PC-9 (cell line): Measurements from ENCODE around the gene CUTA. TPM values are rescaled to one million over a fixed set of nuclear protein-coding genes. Genes with fewer than 3 reads are reported as not detected.

Experiments used
- BruUV-seq: library from RNA; stranded (reverse); fragments of 400-500 nt; replicated peaks from 2 replicates; lab custom pipeline; 2021; lab: Mats Ljungman, UMichigan
- CTCF ChIA-PET: fragments of 300-600 bp; sonication (Branson Sonifier 250); formaldehyde crosslinking; loops from one replicate; lab custom pipeline; 2022; ENCODE audit warnings: antibody characterized with exemption; lab: Charles Lee
- POLR2A ChIA-PET: fragments of 300-600 bp; sonication (Branson Sonifier 250); formaldehyde crosslinking; loops from one replicate; lab custom pipeline; 2022; ENCODE audit warnings: antibody characterized with exemption; ENCODE audit not compliant: unreplicated experiment; lab: Charles Lee
- DNase-seq, 2 experiments: peaks; one replicate each; pipeline versions ENCODE4 v3.0.0 to v3.0.0-alpha.2; 2015 to 2022; ENCODE audit warnings: mixed read lengths in 1 of 2
- H2AFZ ChIP-seq: fragments of 200-600 bp; sonication (generic); 2 replicates; pipeline ENCODE4 v1.8.1; 2017; ENCODE audit warnings: antibody characterized with exemption
- H3F3A ChIP-seq: fragments of 200-600 bp; sonication (generic); 2 replicates; pipeline ENCODE4 v1.8.1; 2017; ENCODE audit warnings: antibody characterized with exemption, mild to moderate bottlenecking, low read depth; ENCODE audit not compliant: insufficient read depth
- H3K27ac ChIP-seq: fragments of 200-600 bp; sonication (generic); 2 replicates; pipeline ENCODE4 v1.6.1; 2016; ENCODE audit warnings: mixed run types
- H3K27me3 ChIP-seq: fragments of 200-600 bp; sonication (generic); 2 replicates; pipeline ENCODE4 v1.6.1; 2016; ENCODE audit warnings: low read depth, mixed run types; ENCODE audit not compliant: insufficient read depth
- H3K36me3 ChIP-seq: fragments of 200-600 bp; sonication (generic); 2 replicates; pipeline ENCODE4 v1.6.1; 2016; ENCODE audit warnings: low read depth, mixed run types
- H3K4me1 ChIP-seq: fragments of 200-600 bp; sonication (generic); replicated peaks from 2 replicates; pipeline ENCODE4 v1.6.1; 2016; ENCODE audit warnings: mixed run types; ENCODE audit not compliant: insufficient read depth
- H3K4me2 ChIP-seq: fragments of 200-600 bp; sonication (generic); 2 replicates; pipeline ENCODE4 v1.6.1; 2017; ENCODE audit warnings: mixed run types
- H3K4me3 ChIP-seq: fragments of 200-600 bp; sonication (generic); 2 replicates; pipeline ENCODE4 v1.6.1; 2016; ENCODE audit warnings: mixed run types
- H3K79me2 ChIP-seq: fragments of 200-600 bp; sonication (generic); 2 replicates; pipeline ENCODE4 v1.6.1; 2017; ENCODE audit warnings: low read depth, mixed run types
- H3K9me2 ChIP-seq: fragments of 200-600 bp; sonication (generic); 2 replicates; pipeline ENCODE4 v1.8.1; 2017; ENCODE audit warnings: mild to moderate bottlenecking; ENCODE audit not compliant: insufficient read depth
- H3K9me3 ChIP-seq: fragments of 200-600 bp; sonication (generic); 2 replicates; pipeline ENCODE4 v1.8.1; 2016; ENCODE audit warnings: low read depth; ENCODE audit not compliant: insufficient read depth
- H4K20me1 ChIP-seq: fragments of 200-600 bp; sonication (generic); 2 replicates; pipeline ENCODE4 v1.8.1; 2017; ENCODE audit not compliant: insufficient read depth
- CTCF ChIP-seq: fragments of 200-600 bp; sonication (generic); conservative IDR thresholded peaks from 2 replicates; pipeline ENCODE4 v1.6.1; 2017; ENCODE audit warnings: mixed run types, antibody characterized with exemption, mild to moderate bottlenecking, moderate library complexity
- EZH2 ChIP-seq: fragments of 200-600 bp; sonication (generic); IDR thresholded peaks from 2 replicates; pipeline ENCODE4 v1.8.0; 2017; ENCODE audit warnings: antibody characterized with exemption, low read depth
- intact Hi-C: fragments of 100-400 bp; cut with micrococcal nuclease; formaldehyde crosslinking; loops from one replicate; pipeline ENCODE4 v1.10.0; 2022; ENCODE audit not compliant: unreplicated experiment
- total RNA-seq: library from RNA; stranded (reverse); gene quantifications from 2 replicates; pipeline ENCODE4 v1.2.3, GENCODE V29; 2021

Gene CUTA
- total RNA-seq, 1 experiment from 2014 or later: 213 TPM

- Histone ChIP-seq H3K9me2 (no peaks in the 10 kb centered on the region), H3K4me3 (no peak overlapping the region), H3K79me2 (peaks cover 12% of the 10 kb centered on the region), H4K20me1 (no peaks in the 10 kb centered on the region), H3K9me3 (no peaks in the 10 kb centered on the region), H2AFZ (no peak overlapping the region), H3F3A (no peaks in the 10 kb centered on the region), H3K4me2 (no peak overlapping the region), H3K4me1 (peaks cover 6% of the 10 kb centered on the region), H3K27me3 (no peaks in the 10 kb centered on the region), H3K27ac (no peak overlapping the region), H3K36me3 (no peaks in the 10 kb centered on the region)
- ChIA-PET POLR2A (interaction anchor here (0.5 to 0.6 kb wide), 2 partner anchors 101 to 311 kb away, joined by 3 read pairs; no protein-coding TSS in a partner anchor), CTCF (interaction anchor here (0.6 kb wide), 1 partner anchor 97 kb away, joined by 4 read pairs; no protein-coding TSS in a partner anchor)
- no TSS peak for BruUV-seq
- DNase-seq: no peak
- TF ChIP-seq EZH2 (no peak), CTCF (no peak)
- intact Hi-C loops: no loop called here
Measured at GRCh38 chr6:33459226-33459625, 41.3 kb upstream of the CUTA start.

- Histone ChIP-seq H3K79me2 (peaks cover 16% of the 10 kb centered on the region), H3K4me3 (no peak overlapping the region), H4K20me1 (no peaks in the 10 kb centered on the region), H3K9me2 (no peaks in the 10 kb centered on the region), H3K27ac (no peak overlapping the region), H3K4me1 (peaks cover 6% of the 10 kb centered on the region), H3K27me3 (no peaks in the 10 kb centered on the region), H3K9me3 (no peaks in the 10 kb centered on the region), H3K36me3 (no peaks in the 10 kb centered on the region), H2AFZ (no peak overlapping the region), H3K4me2 (no peak overlapping the region), H3F3A (no peaks in the 10 kb centered on the region)
- DNase-seq: no peak
- CTCF ChIA-PET: interaction anchor here (0.6 kb wide), 1 partner anchor 97 kb away, joined by 4 read pairs; no protein-coding TSS in a partner anchor
- no TSS peak for BruUV-seq
- TF ChIP-seq EZH2: no peak
- TF ChIP-seq CTCF: no peak
- POLR2A ChIA-PET: interaction anchor here (0.5 to 0.6 kb wide), 2 partner anchors 102 to 311 kb away, joined by 3 read pairs; no protein-coding TSS in a partner anchor
- intact Hi-C loops: no loop called here
Measured at GRCh38 chr6:33458676-33459075, 40.8 kb upstream of the CUTA start.

- H3K9me2 ChIP-seq: no peaks in the 10 kb centered on the region
- no peaks in the 10 kb centered on the region for H3K9me3 ChIP-seq
- ChIA-PET CTCF (no interaction called here), POLR2A (no interaction called here)
- peaks cover 6% of the 10 kb centered on the region for H3K4me1 ChIP-seq
- no TSS peak for BruUV-seq
- no peaks in the 10 kb centered on the region for H4K20me1 ChIP-seq
- no peaks in the 10 kb centered on the region for H3K36me3 ChIP-seq
- H3K4me3 ChIP-seq: no peak overlapping the region
- intact Hi-C loops: no loop called here
- H3F3A ChIP-seq: no peaks in the 10 kb centered on the region
- TF ChIP-seq EZH2 (no peak), CTCF (no peak)
- no peak overlapping the region for H3K27ac ChIP-seq
- H2AFZ ChIP-seq: no peak overlapping the region
- DNase-seq: no peak
- H3K79me2 ChIP-seq: peaks cover 19% of the 10 kb centered on the region
- no peak overlapping the region for H3K4me2 ChIP-seq
- no peaks in the 10 kb centered on the region for H3K27me3 ChIP-seq
Measured at GRCh38 chr6:33456156-33456555, 38.2 kb upstream of the CUTA start.
